HepG2 (cell line): ENCODE results near the gene CAPN13.

Experiments used
- HCFC1 ChIP-seq: fragments of 150-350 bp; IDR thresholded peaks from 2 replicates; pipeline ENCODE4 v1.6.1; 2014; ENCODE audit warnings: low read depth, low read length
- KLF6 ChIP-seq: IDR thresholded peaks from 2 replicates; pipeline ENCODE4 v1.8.0; 2016; ENCODE audit warnings: missing biosample characterization, missing genetic modification reagents
- MYC ChIP-seq: sonication (generic); formaldehyde crosslinking; IDR thresholded peaks from 2 replicates; pipeline ENCODE4 v1.9.0; 2021; ENCODE audit warnings: missing genetic modification reagents, borderline replicate concordance
- RARG ChIP-seq: sonication (generic); formaldehyde crosslinking; IDR thresholded peaks from 2 replicates; pipeline ENCODE4 v1.4.0; 2020; ENCODE audit warnings: low read depth, mild to moderate bottlenecking, missing genetic modification reagents
- ZBTB8A ChIP-seq: sonication (generic); formaldehyde crosslinking; IDR thresholded peaks from 2 replicates; pipeline ENCODE4 v1.4.0; 2020; ENCODE audit warnings: mild to moderate bottlenecking, low read depth, missing genetic modification reagents, borderline replicate concordance
- ZFP1 ChIP-seq: IDR thresholded peaks from 2 replicates; pipeline ENCODE4 v1.6.1; 2016
- ZMYM4 ChIP-seq: sonication (generic); formaldehyde crosslinking; IDR thresholded peaks from 2 replicates; pipeline ENCODE4 v1.8.1; 2023; ENCODE audit warnings: mild to moderate bottlenecking, missing genetic modification reagents
- ZNF282 ChIP-seq: fragments of 450-650 bp; IDR thresholded peaks from 2 replicates; pipeline ENCODE4 v1.6.1; 2018; ENCODE audit not compliant: partially characterized antibody
- ZNF317 ChIP-seq: sonication (generic); formaldehyde crosslinking; IDR thresholded peaks from 2 replicates; pipeline ENCODE4 v1.5.0; 2020; ENCODE audit warnings: mild to moderate bottlenecking, missing genetic modification reagents
- ZNF629 ChIP-seq: sonication (generic); formaldehyde crosslinking; conservative IDR thresholded peaks from 2 replicates; pipeline ENCODE4 v1.5.0; 2020; ENCODE audit warnings: missing genetic modification reagents
- ZSCAN20 ChIP-seq: sonication (generic); formaldehyde crosslinking; IDR thresholded peaks from 2 replicates; pipeline ENCODE4 v1.4.0; 2020; ENCODE audit warnings: missing genetic modification reagents, mild to moderate bottlenecking, borderline replicate concordance
- TF ChIP-seq, protein P1 (sequence below): fragments of 450-650 bp; IDR thresholded peaks from 2 replicates; pipeline ENCODE4 v1.6.1; 2017

DNA sequence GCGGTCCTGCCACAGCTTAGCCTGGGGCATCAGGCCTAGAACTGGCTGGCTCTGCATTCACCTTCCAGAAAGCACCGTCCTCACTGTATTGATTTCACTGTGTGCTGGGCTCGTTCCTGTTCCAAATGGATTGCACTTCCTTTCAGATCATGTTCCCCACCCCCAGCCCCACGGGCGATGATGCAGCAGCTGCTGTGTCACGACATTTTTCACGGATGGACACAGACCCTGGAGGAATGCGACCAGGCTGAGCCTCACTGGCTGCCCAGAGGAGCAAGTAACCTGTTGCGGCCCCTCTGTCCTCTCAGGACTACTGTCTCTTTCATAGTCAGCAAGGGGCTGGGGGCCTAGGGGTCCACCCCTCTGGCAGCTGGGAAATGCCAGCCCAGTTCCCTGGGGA lies 50.3 kb downstream of the CAPN13 start:
- no peak for TF ChIP-seq ZBTB8A (CRISPR knock-in tag)
- no peak for TF ChIP-seq MYC (CRISPR knock-in tag)
- no peak for TF ChIP-seq ZNF282
- TF ChIP-seq HCFC1, result no peak
- TF ChIP-seq ZFP1 (CRISPR knock-in tag), result no peak
- no peak for TF ChIP-seq ZMYM4
- TF ChIP-seq, protein P1, sequence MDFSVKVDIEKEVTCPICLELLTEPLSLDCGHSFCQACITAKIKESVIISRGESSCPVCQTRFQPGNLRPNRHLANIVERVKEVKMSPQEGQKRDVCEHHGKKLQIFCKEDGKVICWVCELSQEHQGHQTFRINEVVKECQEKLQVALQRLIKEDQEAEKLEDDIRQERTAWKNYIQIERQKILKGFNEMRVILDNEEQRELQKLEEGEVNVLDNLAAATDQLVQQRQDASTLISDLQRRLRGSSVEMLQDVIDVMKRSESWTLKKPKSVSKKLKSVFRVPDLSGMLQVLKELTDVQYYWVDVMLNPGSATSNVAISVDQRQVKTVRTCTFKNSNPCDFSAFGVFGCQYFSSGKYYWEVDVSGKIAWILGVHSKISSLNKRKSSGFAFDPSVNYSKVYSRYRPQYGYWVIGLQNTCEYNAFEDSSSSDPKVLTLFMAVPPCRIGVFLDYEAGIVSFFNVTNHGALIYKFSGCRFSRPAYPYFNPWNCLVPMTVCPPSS, result no peak
- TF ChIP-seq ZSCAN20 (CRISPR knock-in tag), result no peak
- no peak for TF ChIP-seq ZNF317 (CRISPR knock-in tag)
- TF ChIP-seq RARG (CRISPR knock-in tag), result no peak
- TF ChIP-seq ZNF629, result no peak
- TF ChIP-seq KLF6 (CRISPR knock-in tag), result no peak
